ENCODE measurements around the gene BDKRB1. TPM values are rescaled to one million over a fixed set of nuclear protein-coding genes. Genes with fewer than 3 reads are reported as not detected.
A peak's percentile ranks its signal among the peaks of the same experiment; 100 is the strongest.

Gene BDKRB1
- total RNA-seq, 1 donor from 2014 or later: not detected

DNA sequence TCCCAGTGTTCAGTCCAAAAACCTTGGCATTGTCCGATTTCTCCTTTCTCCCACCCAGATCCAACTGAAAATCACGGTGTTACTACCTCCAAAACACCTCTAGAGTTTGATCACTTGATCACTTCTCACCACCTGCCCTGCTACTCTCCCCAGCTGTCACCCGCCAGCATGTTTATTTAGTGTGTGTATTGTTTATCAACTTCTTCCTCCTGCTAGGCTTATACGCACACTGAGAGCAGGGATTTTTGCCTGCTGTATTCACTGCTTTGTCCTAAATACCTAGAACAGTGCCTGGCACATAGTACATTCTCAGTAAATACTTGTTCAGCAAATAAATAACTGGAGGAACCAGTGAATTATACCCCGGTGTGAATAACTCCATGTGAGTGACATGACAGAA, 5.0 kb downstream of the BDKRB1 start:
- no peak for DNase-seq (ENCODE audit: low read depth in 2 of 2)

DNA sequence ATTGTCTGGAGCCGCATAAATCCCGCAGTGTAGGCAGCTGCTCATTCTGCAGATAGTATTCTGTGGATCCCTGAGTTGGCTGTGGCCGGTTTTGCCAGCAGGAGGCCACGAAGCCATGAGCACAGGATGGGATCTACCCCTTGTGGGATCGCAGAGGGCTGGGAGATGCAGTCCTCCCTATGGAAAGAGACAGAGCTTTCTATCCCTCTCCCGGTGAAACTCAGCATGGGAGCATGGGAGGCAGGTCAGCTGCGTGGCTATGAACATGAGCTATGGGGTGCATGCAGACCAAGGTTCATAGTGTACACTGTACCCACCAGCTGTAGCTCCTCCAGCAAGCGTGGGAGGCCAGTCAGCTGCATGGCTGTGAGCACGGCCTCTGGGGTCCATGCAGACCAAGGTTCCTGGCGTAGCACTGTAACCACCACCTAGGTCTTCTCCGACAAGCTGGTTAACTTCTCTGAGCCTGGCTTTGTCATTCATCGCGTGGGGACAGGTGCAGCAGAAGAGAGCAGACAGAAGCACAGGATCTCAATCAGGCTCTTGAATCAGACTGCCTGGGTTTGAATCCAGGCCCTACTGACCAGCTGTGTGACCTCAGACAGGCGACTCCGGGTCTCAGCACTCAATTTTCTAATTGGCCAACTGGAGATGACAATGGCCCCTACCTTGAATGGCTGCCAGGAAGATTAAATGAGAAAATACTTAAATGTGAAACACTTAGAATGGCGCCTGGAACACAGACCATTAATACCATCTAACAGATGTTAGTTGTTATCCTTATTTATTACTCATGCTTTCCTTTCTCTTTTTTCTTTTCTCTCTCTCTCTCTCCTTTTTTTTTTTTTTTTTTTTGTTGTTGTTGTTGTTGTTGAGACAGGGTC, 6.0 kb downstream of the BDKRB1 start:
- no peak for DNase-seq (ENCODE audit: low read depth in 2 of 2)

GRCh38 chr14:96263347-96264199, 7.6 kb downstream of the BDKRB1 start:
- DNase-seq (ENCODE audit: low read depth in 2 of 2): no peak

- no peak for DNase-seq (ENCODE audit: low read depth in 2 of 2)
Measured at GRCh38 chr14:96264200-96264553, 8.2 kb downstream of the BDKRB1 start.

DNA sequence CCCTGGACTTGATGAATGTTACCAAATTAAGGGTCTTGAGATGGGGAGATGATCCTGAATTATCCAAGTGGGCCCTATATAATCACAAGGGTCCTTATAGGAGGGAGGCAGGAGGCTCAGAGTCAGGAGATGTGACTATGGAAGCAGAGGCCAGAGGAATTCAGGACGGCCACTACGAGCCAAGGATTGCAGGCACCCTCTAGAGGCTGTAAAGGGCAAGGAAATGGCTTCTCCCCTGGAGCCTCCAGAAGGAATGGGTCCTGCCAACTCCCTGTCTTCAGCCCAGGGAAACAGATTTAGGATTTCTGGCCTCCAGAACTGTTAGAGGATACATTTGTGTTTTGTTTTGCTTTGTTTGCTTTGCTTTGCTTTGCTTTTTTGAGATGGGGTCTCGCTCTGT, 8.8 kb downstream of the BDKRB1 start:
- DNase-seq (ENCODE audit: low read depth in 2 of 2): peak in 1 of 2 donors; percentile 13

GRCh38 chr14:96265383-96266095, 9.5 kb downstream of the BDKRB1 start:
- no peak for DNase-seq (ENCODE audit: low read depth in 2 of 2)

DNA sequence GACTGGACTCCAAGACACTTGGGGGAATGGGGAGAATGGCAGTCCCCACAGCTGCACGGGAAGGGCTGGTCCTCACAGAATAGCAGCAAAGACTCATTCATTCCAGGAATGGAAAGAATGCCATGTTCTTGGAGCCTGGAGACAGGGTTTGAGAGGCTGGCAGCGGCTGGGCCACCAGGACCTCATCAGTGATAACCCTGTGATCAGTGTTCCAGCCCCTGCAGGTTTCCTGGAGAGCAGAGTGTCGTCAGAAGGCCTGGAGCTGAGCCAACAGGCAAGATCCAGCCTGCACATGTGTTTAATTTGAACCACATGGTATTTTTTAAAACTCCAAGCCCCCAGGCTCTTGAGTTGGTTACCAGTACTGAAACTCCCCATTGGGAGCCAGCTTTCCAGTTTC, 11.3 kb downstream of the BDKRB1 start:
- no peak for DNase-seq (ENCODE audit: low read depth in 2 of 2)

GRCh38 chr14:96267916-96268315, 11.9 kb downstream of the BDKRB1 start:
- DNase-seq (ENCODE audit: low read depth in 2 of 2): no peak

- peak in 1 of 2 donors; percentile 9 for DNase-seq (ENCODE audit: low read depth in 2 of 2)
Measured at GRCh38 chr14:96268431-96269358, 12.7 kb downstream of the BDKRB1 start.

- no peak for DNase-seq (ENCODE audit: low read depth in 2 of 2)
Measured at GRCh38 chr14:96269359-96269710, 13.3 kb downstream of the BDKRB1 start.

- no peak for DNase-seq (ENCODE audit: low read depth in 2 of 2)
Measured at GRCh38 chr14:96270565-96271420, 14.8 kb downstream of the BDKRB1 start.

DNA sequence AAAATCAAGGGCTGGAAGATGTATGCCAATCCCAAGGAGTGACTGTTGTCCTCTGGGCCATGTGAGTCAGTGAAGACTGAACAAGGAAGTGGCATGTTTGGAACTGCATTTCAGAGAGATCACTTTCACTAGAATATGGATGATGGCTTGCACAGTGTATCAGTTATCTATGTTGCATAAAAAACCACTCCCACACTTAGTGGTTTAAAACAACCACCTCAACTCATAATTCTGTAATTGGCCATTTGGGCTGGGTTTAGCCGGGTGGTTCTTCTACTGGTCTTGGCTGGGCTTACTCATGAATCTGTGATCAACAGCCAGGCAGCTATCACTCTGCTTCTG, 15.4 kb downstream of the BDKRB1 start:
- no peak for DNase-seq (ENCODE audit: low read depth in 2 of 2)

GRCh38 chr14:96272777-96273473, 16.9 kb downstream of the BDKRB1 start:
- no peak for DNase-seq (ENCODE audit: low read depth in 2 of 2)

GRCh38 chr14:96273629-96274028, 17.6 kb downstream of the BDKRB1 start:
- DNase-seq (ENCODE audit: low read depth in 2 of 2): no peak

DNA sequence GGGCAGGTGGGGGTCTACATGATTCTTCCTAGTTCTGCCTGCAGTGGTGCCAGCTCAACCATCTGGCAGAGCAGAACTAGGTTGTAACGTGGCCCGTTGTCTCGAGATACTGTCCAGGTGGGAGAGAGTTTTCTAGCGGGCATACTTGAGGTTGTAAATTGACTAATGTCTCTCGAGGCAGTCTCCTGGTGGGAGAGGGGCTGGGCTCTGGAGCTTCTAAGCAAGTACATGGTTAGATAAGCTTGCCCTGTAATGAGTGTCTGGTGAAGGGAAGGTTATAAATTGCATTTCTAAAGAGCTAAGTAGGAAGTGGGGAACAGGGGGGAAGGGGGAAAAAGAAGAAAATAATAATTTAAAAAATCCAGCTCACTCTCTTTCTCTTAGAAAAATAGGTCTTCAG, 18.1 kb downstream of the BDKRB1 start:
- no peak for DNase-seq (ENCODE audit: low read depth in 2 of 2)

DNA sequence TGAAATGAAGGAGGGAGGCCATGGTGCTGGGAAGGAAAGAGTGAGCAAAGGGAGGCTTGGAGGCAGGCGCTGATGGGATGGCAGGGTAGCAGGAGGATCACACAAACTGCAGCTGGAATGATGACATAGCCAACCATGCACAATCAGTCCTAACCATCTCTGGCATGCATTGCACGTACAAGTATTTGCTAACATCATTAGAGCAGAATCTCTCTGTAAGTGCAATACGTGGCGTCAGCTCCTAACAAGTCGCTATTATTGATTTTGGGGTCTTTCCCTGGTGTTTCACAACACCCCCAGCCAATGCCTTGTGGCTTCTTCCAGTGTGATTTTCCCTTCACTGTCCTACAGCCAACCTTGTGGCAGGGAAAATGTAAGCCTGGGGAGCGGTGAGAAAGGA, 18.5 kb downstream of the BDKRB1 start:
- DNase-seq (ENCODE audit: low read depth in 2 of 2): no peak

DNA sequence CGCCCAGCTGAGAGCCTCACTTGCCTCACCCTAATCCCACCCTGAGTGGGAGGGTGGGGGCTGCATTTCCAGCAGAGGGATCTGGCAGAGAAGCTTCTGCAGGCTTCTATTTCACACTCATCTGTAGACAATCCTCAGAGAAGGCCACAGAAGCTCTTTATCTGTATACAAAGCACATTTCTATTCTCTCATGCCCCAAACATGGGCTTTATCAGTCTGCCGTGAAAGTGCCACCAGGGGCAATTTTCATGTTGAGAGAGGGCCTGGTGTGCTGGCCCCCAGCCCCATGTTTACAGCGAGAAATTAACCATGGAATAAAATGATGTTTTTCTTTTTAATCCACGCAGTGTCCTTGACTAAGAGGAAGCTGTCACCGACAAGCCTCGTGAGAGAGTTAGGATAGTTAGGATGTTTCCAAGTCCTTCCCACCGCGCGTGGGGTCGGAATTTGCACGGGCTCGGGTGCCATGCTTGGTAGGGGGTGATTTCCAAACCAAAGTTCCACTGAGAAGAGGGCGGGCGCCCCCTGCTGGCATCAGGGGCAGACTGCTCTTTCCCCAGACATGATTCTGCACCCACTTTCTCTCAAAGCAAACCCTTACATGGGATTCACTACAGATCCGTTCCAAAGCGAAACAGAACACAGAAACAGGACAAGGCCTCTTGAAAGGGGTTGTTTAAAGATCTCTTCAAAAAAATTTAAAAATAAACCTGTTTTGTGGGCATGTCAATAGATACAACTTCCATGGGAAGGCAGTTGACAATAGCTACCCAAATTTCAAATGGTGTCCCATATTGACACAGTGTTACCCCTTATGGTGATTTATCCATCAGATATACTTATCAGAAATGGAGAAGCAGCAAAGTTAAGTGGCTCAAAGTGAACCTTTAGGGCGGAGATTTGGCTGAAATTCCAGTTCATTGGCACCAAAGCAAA, 19.4 kb downstream of the BDKRB1 start:
- DNase-seq (ENCODE audit: low read depth in 2 of 2): peak in 1 of 2 donors; percentile 61

- no peak for DNase-seq (ENCODE audit: low read depth in 2 of 2)
Measured at GRCh38 chr14:96277890-96278289, 21.9 kb downstream of the BDKRB1 start.
